Neural progenitor cell (in vitro differentiated cells): ENCODE data around the gene HERC6.

ENCODE experiments used
- EZH2phosphoT487 ChIP-seq: fragments of 200-600 bp; sonication (generic); IDR thresholded peaks from 2 replicates; pipeline ENCODE4 v1.6.1; 2017; ENCODE audit warnings: antibody characterized with exemption
- TF ChIP-seq, protein P1 (sequence below): fragments of 200-600 bp; sonication (generic); IDR thresholded peaks from 2 replicates; pipeline ENCODE4 v1.5.1; 2017; ENCODE audit warnings: antibody characterized with exemption, mild to moderate bottlenecking

DNA sequence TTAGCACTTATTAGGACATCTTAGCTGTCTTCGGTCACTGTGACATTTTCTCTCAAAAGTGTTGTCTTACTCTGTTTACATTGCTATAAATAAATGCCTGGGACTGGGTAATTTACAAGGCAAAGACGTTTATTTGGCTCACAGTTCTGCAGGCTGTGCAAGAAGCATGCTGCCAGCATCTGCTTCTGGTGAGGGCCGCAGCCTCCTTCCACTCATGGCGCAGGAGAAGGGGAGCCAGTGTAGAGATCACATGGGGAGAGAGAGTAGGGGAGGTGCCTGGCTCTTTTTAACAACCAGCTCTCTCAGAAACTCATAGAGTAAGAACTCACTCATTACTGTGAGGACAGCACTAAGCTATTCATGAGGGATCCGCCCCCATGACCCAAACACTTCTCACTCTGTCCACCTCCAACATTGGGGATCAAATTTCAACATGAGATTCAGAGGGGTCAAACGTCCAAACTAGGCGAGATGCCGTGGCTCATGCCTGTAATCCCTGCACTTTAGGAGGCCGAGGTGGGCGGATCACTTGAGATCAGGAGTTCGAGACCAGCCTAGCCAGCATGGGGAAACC, 43.5 kb upstream of the HERC6 start:
- TF ChIP-seq, protein P1, sequence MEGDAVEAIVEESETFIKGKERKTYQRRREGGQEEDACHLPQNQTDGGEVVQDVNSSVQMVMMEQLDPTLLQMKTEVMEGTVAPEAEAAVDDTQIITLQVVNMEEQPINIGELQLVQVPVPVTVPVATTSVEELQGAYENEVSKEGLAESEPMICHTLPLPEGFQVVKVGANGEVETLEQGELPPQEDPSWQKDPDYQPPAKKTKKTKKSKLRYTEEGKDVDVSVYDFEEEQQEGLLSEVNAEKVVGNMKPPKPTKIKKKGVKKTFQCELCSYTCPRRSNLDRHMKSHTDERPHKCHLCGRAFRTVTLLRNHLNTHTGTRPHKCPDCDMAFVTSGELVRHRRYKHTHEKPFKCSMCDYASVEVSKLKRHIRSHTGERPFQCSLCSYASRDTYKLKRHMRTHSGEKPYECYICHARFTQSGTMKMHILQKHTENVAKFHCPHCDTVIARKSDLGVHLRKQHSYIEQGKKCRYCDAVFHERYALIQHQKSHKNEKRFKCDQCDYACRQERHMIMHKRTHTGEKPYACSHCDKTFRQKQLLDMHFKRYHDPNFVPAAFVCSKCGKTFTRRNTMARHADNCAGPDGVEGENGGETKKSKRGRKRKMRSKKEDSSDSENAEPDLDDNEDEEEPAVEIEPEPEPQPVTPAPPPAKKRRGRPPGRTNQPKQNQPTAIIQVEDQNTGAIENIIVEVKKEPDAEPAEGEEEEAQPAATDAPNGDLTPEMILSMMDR: no peak
- TF ChIP-seq EZH2phosphoT487: no peak
